GM21515 (cell line): Measurements from ENCODE around the gene ZER1.

Source experiments
- ATAC-seq: cut with Tn5 transposase; IDR thresholded peaks from one replicate; pipeline ENCODE4 v1.9.1; 2021; ENCODE audit not compliant: unreplicated experiment

ZER1 gene

DNA sequence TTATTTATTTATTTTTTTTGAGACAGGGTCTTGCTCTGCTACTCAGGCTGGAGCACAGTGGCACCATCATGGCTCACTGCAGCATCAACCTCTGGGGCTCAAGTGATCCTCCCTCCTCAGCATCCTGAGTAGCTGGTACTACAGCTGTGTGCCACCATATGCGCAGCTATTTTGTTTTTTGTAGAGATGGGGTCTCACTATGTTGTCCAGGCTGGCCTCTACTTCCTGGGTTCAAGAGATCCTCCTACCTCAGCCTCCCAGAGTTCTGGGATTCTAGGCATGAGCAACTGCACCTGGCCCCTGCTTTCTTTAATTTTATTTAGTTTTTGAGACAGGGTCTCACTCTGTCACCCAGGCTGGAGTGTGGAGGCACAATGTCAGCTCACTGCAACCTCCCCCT, 28.3 kb downstream of the ZER1 start:
- no peak for ATAC-seq

DNA sequence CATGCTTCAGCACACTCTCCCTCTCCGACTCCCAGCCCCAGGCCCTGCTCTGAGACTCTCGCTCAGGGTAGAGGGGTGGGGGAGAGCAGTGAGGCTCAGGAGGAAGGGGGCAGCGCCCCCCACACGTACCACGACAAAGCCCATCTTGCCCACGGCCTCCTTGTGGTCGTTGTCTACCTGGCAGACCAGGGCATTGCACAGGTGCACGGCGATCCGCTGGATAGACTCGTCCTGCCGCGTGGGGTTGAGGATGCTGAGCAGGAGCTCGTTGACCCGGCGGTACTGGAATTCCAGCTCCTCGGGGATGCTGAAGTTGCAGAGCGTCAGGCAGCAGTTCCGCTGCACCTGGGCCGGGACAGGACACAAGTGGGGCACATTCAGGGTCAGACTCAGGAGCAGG, 29.3 kb downstream of the ZER1 start:
- ATAC-seq, result no peak

DNA sequence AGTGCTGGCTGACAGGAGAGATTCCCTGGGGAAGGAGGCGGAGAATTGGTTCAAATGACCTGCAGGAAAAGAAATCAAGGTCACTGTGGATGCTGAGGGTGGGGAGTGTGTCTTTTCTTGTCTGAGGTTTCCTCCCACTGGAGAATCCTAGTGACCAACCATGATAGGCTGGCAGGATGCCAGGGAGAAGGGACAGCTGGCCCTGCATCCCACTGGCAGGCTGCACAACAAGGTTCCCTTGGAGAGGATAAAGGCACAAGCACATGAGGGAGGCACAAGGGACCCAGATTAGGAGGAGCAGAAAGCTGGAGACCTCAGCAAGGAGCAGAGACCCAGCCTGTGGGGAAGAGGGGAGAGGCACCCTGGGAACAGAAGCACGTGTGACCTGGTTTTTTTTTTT, 36.4 kb downstream of the ZER1 start:
- no peak for ATAC-seq

DNA sequence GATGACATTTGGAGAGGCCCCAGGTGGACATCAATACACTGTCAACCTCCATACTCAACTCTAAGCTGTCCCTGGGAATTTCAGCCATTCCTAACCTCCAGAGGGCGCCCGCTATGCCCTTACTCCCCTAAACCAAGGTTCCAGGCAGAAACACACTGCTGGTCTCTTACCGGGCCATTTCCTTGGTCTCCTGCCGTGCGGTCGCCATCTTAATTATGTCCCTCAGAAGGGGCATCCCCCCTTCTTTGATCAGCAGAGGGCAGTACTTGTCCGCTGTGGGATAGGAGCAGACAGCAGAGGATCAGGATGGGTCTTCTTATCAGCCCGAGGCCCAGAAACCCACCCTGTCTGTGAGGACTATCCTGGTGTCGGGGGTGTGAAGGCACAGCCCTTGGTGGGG, 38.5 kb downstream of the ZER1 start:
- no peak for ATAC-seq

DNA sequence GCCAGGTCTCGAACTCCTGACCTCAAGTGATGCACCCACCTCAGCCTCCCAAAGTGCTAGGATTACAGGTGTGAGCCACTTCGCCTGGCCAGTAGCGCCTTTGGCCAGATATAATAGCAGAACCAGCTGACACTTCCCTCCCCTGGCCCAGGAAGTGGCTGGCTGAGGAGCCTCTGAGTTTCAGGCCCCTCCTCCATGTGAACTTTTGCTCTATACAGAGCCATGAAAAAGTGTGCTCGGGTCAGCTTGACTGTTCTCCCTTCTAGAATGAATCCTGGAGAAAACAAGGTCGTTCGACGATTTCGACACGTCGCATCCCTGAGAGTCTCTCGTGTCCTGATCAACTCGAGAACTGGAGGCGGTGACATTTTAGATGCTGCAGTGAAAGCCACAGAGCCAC, 39.2 kb downstream of the ZER1 start:
- ATAC-seq, result no peak

DNA sequence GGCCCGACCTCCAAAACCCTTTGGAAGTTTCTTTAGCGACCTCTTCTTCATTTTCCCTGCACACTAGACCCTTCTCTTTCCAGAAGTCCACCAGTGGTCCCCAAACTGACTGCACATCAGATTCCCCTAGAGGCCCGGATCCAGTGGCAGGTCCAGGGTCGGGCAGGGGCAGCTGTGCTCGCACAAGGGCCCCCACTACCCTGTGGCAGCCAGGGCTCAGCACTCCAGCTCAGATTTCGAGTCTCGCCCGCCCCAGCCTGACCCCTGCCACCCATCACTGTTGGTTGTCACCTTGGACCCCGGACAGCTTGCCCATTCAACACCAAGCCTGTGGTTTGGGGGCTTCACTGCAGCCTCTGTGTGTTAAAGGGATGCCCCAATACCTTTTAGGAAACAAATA, 40.0 kb downstream of the ZER1 start:
- no peak for ATAC-seq

DNA sequence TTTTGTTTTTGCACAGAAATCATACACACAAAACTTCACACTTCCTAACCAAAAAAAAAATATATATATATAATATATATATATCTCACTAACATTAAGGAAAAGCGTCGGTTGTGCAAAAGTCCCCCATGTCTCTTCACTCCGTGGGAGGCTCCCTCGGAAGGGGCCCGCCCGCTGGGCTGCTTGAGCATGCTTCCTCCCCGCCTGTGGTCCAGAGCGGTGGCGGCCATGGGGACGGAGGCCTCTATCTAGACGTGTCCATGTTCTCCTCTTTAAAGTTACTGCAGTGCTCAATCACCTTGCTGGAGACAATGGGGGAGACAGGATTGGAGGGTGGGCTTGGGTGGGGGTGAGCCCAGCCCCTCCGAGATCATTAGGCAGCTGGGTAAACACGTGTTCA, 40.6 kb downstream of the ZER1 start:
- no peak for ATAC-seq

DNA sequence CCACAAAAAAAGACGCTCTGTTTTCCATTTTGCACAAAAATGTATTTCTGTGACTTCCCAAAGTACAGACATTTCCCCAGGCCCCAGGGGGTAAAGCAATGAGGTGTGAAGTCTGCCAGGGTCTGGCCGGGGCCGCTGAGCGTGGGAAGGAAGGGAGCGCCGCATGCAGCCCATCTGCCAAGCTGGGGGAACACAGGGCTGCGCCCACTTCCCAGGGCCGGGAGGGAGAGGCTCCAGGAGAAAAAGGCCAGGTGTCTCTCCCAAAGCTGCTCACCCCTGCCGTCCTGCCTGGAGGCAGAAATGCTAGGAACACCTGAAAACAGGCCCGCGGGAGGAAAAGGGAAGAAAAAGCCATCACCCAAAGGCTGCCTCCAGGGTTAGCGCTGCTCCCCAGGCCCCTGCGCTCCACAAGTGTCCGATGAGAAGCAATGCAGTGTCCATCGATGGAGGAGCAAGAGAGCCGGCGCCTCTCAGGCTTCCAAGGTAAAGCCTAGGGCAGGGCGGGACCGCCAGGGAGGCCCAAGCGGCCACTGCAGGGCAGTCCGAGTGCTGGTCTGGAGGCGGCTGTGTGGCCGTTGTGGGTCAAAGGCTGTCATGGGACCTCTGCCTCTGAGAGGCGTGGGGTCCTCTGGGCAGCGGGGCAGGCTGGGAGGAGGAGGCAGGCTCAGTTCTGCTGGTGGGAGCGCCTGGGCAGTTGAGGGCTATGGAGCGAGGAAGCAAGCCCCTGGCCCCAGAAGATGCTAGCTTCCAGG, 41.8 kb downstream of the ZER1 start:
- no peak for ATAC-seq

DNA sequence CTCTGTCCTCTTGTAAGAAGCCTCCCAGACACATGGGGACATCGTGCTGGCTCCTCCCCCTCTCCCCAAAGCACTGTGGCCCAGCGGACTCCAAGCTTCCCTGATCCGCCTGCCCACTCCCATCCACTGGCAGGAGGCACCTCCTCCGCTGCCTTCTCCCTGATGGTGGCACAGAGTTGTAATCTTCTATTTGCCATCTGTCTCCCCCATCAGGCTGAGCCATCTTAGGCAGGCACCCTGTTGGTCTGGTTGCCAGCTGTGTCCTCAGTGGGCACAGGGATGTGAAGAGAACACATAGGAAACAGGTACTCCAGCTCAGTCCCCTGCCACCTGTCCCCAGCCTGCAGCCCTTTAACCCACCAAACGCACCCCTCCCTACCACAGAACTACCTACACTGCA, 42.4 kb downstream of the ZER1 start:
- ATAC-seq, result no peak

DNA sequence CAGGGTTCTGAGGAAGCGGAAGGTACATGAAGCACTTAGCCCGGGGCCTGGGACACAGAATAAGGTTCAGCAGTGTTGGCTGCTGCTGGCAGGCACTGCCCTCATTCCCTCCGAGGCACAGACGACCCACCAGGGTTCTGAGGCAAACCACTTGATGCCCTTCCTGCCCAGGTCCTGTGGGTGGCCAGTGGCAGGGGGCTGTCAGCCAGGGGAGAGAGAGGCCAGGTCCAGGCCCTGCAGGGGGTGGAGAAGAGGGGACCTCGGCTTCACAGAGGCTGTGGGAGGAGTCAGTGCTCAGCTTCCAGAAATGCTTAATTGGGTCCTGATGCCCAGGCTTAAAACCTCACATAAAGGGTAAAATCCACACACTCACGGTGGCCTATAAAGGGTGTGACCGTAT, 43.4 kb downstream of the ZER1 start:
- ATAC-seq, result no peak

DNA sequence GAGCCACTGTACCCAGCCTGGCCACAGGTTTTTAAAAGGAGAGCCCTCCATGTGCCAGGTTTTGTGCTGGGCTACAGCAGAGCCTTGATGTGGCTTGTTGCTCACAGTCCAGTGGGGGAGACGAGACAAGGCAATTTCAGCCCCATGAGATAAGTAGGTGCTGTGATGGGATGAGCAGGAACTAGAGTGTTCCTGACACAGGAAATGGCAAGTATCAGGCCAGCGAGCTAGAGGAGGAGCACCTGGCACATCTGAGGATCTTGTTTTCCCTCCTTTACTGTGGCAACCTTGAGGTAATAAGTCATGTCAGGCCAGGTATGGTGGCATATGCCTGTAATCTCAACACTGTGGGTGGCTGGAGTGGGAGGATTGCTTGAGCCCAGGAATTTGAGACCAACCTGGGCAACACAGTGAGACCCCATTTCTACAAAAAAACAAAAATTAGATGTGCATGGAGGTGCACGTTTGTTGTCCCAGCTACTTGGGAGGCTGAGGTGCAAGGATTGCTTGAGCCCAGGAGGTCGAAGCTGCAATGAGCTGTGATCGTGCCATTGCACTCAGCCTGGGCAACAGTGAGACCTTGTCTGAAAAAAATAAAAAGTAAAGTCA, 44.0 kb downstream of the ZER1 start:
- no peak for ATAC-seq

DNA sequence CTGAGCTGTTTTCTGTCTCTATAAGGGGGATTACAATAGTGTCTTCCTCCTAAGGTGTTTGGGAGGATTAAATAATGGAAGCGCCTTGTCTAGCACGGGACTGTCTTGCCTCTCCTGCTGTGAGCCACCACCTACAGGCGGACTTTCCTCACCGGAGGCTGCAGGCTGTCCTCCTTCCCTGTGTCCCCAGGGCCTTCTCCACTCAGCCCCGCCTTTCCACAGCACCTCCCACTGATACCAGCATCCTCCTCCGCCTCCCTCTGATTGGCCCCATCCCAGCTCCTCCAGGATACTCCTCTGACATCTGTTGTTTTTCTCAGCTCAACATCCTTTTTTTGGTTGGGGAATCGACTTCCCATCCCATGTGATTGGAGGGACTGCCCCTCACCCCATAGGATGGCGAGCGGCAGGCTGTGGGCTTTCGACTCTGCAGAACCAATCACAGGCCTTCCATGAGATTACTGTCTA, 46.9 kb downstream of the ZER1 start:
- ATAC-seq, result no peak

DNA sequence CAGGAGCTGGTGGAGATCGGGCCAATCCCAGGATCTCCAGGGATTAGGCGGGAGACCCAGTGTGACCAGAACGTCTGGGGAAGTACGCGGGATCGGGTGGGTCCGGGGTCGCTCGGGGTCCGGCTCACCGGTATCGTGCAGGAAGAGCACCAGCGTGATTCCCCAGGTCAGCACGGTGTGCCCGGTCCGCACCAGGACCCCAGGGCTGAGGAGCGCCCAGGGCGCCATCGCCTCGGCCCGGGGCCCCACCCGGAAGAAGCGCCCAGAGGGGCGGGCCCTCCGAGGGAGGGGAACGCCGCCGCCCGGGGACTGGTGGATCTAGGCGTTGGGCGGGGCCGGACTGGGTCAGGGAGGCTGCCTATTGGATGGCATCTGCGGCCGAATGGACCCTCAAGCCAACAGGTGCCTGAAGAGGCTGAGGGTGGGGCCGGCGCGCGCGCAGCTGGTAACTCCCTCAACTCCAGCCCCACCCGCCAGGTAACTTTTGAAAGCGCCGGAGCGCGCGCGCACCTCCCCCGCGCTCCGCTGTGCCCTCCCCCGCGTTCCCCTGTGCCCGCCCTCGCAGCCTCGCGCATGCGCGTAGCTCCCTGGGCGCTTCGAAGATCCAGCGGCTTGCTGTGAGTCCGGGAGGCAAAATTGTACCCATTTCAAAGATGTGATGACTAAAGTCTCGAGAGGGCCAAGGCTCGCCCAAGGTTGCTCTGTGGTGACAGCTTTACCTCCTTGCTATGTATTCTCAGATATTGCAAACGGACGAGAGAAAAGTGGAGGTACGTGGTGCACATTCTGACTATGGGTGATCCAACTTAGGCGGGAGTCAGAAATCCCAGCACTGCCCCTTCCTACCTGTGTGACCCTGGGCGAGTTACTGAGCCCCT, 47.6 kb downstream of the ZER1 start, which contains the start of gene ZDHHC12:
Gene ZDHHC12, minus strand, starts transcription at position 262 of the 878 bp plus-strand sequence. Its CDS starts 34 bp downstream, at position 228.
- peak; percentile 94 for ATAC-seq

DNA sequence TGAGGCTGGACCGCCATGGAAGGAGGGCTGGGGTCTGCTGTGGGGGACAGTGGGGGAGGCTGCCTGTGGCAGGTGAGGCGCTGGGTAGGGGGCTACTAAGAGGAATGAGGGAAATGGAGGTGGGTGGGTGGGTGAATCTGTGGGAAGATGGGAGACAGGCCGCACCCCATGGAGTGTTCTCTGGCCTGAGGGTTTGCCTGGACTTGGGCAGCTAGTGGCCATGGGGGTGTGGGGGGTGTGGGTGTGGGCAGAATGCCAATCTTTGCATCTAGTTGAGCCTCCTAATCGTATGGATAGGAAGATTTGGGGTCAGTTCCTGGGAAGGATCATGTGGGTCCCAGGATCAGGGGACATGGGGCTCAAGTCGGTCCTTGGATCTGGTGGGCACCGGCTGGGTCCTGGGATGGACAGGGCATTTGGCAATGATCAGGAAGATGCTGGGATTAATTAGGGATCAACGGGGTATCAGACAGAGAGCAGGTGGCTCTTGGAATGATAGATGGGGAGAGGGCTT, 48.3 kb downstream of the ZER1 start:
- ATAC-seq, result no peak

DNA sequence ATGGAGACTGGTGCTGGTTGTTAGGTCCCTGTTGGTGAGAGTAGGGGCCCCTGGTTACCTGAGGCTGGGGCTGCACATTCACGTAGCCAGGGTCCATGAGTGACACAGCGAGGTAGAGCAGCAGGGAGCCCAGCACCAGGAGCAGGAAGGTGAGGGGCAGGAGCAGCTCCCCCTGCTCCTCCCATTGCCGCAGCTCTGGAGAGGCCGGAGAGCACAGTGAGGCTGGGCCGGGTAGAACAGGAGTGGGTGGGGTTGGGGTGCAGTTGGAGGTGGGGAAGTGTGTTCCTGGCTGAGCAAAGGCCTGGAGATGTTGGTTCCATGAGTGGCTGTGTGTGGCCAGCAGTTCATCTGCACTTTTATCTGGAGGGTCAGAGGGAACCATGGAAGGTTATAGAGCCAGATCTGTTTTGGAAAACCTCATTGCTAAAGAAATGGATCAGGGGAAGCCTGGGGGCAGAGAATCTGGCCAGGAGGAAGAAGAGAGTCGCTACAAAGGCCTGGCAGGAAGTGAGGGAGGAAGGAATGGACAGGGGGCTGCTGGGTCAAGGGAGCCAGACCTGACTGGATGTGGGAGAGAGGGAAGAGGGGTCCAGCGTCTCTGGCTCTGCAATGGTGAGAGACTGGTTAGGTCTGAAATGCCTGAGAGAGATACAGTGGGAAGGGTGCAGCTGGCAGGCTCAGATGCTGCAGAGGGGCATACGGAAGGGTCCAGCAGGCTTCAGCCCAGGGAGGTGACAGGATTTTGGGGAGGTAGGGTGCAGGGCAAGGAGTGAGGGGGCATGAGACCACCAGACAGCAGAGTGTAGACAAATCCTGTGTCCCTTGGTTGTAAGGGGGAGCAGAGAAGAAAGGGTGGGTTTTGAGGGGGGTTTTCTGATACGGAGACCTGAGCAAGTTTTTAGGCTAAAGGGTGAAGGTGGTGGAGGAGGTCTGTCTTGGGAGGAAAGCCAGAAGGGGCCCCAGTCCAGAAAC, 49.1 kb downstream of the ZER1 start:
- no peak for ATAC-seq

DNA sequence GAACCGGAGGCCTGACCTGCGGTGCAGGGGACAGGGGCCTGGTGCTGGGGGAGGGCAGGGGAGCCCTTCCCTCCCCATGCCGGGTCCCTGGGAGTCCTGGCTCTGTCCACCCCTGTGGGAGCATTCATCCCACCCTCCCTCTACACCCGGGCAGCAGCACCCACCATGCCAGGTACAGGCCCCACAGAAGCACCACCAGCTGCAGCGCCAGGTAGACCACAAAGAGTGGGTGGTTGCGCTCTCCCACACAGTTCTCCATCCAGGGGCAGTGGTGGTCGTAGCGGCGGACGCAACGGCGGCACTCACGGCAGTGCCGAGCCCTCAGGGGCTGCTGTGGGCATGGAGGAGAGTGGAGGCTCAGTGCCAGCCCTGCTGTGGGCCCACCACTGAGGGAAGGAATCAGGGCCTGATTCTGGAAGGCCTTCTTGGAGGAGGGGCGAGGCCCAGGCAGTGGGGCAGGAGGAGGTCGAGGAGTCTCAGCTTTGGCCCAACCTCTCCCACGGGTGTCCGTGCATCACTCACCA, 50.2 kb downstream of the ZER1 start:
- ATAC-seq, result no peak

DNA sequence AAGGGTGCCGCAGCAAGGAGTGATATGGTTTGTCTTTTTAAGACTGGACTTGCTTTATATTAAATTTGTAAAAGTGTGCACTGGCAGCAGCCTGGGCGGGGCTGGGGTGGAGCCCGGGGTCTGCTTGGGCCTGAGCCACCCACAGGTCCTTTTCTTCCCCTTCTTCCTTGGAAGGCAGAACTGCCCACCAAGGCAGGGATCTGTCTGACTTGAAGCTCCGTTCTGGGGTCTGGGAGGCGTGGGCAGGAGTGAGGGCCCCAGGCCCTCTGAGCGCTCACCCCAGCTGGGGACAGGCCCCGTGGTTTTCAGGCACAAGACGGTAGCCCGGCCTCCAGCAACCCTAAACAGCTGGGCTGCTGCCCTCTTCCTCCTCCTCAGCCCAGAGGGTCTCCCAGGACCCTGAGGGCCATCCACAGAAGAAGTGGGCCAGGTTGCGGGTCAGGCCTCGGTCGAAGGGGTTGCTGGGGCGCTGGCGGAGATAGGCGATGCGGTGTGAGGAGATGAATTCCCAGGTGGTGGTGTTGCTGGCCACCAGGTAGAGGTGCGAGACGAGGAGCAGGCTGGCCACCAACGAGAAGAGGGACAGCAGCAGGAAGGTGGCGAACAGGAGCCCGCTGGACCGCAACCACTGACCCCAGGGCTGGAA, 50.8 kb downstream of the ZER1 start:
- no peak for ATAC-seq

DNA sequence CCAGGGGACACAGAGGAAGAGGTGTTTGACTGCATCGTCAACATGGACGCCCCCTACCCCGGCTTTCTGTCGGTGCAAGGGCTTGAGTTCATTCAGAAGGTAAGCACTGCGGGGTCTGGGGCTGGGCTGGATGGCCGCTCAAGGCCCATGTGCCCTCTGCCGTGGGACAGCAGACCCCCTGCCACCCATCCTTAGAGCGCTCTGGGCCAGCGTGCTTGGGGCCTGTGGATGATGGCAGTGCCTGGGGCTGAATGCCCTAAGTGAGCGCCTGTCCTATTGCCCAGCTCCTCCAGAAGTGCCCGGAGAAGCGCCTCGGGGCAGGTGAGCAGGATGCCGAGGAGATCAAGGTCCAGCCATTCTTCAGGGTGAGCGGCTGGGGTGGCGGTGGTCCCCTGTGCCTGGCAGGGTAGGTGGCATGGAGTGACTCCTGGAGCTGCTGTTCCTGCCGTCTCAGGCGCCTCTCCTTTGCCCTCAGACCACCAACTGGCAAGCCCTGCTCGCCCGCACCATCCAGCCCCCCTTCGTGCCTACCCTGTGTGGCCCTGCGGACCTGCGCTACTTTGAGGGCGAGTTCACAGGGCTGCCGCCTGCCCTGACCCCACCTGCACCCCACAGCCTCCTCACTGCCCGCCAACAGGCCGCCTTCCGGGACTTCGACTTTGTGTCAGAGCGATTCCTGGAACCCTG, 51.7 kb downstream of the ZER1 start:
- ATAC-seq, result no peak

DNA sequence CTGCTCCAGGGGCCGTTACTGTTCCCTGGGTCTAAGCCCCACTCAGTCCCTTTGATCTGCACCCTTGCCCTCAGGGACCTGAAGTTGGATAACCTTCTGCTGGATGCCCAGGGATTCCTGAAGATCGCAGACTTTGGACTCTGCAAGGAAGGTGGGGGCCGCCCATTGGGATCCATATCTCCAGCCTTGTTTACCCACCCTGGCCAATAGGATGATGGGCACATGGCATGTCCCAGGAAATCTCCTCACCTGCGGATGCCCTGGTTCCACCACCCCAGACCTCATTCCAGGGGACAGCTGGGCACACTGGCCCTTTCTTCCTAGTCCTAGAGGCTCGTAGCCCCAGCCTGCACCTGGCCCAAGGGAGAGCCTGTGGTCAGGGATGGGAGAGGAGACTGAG, 53.3 kb downstream of the ZER1 start:
- no peak for ATAC-seq
